GM19239 (cell line): ENCODE measurements around the gene ZSCAN5A.
"Not testable (repeated sequence)": the region's sequence is repeated elsewhere in the genome, so short reads cannot be mapped to it uniquely, and the experiment has no call there.

Source experiments
- DNase-seq: peaks from one replicate; pipeline ENCODE4 v3.0.0; 2011; ENCODE audit warnings: low spot score; ENCODE audit not compliant: insufficient read length
- FAIRE-seq: peaks from 2 replicates; lab custom pipeline; 2011; peaks lifted over from hg19 to GRCh38; lab: Jason Lieb, UNC

ZSCAN5A gene

DNA sequence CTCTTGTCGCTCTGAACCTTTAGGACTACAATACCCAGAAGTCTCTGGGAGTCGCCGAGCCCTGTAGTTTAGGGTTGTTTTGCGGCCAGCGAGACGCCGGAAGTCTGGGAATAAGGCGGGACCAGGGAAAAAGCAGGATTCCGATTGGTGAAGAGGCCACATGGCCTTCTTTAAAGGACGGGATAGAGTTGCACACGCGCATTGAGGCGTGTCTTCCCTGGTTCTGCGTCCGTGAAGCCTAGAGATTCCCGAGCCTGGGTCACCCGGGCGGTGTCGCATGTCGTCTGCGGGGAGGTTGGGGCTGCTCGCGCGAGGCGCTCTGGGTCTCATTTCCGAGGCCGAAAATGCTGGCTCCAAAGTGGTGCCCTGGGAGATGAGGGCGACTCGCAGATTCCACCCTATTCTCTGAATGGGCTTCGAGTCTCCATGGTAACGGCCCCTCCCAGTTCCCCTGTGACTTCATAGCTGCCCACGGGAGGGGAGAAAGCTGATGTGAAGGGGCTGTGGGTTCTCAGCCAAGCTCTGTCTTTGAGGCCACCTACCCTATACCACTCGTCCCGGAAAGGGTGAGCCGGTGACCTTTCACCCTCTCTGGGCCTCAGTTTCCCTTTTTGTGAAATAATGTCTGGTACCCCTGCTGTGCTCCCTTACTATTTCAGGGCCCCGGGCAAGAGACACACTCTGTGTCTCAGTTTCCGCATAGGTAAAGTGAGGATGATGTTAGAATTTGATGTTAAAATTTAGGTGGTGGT, 614 bp upstream of the ZSCAN5A start:
- FAIRE-seq, result no peak
- peak; percentile 72 for DNase-seq

DNA sequence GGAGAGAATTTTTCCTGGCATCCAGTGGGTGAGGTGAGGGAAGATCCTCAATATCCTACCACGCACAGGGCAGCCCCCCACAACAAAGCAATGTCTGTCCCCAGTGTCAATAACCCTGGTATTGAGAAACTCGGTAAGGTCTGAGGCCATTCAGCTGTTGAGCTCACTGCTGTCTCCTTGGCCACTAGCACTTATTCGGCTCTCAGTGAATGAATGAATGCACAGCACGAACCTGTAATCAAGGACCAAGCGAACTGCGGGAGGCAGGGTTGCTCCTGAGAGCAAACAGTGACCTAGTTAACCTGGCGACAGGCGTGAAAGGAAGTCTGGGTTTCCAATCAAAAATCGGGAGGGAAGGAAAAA, 640 bp downstream of the ZSCAN5A start:
- DNase-seq (no peak), FAIRE-seq (no peak)

DNA sequence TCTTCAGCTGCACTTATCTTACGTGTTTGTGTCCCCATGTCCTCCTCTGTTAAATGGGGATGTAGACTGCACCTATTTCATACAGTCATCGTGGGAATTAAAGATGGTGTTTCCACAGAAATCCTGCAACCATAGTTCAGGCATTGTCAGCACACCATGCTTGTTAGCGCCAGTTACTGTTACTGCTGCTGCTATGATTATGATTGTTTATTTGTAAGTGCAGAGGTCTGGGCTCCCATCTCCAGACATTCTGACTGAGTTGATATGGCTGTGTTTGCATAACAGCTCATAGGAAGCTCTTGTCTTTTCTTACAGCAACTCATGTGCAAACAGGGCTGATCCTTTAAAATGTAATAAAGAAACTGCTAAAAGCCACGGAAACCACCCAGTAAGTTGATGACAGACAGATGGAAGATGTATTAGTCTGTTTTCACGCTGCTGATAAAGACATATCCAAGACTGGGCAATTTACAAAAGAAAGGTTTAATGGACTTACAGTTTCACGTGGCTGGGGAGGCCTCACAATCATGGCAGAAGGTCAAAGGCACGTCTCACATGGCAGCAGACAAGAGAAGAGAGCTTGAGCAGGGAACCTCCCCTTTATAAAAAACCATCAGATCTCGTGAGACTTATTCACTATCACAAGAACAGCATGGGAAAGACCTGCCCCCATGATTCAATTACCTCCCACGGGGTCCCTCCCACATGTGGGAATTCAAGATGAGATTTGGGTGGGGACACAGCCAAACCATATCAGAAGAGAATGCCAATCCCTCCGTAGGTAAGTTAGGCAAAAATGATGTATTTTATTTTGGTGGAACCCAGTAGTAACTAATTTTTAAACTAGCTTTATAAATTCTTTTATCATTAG, 1.6 kb downstream of the ZSCAN5A start:
- no peak for DNase-seq
- no peak for FAIRE-seq

DNA sequence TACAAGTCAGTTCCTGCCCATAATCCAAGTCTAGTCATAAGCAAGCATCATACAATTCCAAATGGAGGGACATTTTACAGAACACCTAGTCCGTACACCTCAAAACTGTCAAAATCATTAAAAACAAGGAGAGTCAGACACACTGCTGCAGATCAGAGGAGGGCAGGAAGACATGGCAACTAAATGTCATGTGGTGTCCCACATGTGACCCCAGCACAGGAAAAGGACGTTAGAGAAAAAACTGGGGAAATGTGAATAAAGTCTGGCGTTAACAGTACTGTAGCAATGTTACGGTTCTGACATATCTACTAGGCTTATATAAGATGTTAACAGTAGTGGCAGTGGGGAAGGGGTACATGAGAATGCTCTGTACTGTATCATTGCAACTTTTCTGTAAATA, 2.3 kb downstream of the ZSCAN5A start:
- FAIRE-seq (no peak), DNase-seq (no peak)

DNA sequence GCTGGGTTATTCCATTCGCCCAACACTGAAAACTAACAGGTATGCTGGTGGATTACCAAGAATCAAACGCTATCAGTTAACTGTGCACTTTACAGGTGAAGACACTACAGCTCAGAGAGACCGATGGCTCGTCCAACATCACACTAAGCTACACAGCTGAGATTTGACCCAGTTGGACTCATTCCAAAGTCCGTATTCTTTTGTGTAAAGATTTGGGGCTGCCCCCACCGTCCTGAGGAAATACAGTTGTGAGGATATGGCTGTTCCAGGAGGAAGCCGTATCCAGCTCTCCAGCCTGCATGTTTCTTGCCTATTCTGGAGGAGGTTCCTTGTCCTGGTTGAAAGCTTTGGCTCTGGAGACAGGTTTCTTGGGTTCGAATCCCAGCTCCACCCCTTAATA, 4.2 kb downstream of the ZSCAN5A start:
- DNase-seq (no peak), FAIRE-seq (no peak)

DNA sequence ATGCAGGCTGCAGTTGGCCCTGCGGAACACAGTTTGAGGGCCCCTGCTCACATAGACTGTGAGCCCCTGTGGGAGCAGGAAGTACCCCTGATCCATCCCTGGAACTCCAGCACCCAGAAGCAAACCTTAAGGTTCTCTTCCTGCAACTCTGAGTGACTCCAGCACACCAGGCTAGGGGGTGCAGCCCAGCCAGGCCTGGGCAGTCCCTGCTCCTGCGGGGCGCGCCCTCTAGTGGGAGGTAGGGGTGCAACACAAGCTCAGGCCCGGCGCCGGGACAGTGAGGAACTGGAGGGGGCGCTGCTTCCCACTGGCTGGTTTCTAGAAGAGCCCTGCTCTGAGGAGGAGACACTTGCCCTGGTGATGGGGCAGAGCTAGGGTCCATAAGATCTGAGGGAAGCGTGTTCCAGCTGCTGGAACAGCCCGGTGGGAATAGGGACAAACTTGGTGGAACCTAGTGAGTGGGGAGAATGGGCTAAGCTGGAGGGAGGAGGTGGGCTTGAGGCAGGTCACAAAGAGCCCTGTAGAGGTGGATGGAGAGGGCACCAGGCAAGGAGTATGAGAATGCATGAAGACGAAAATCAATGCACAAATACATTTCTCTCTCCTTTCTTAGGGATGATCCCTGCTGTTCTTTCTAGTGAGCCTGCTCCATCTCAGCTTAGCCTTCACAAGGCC, 5.0 kb downstream of the ZSCAN5A start:
- FAIRE-seq (no peak), DNase-seq (peak; percentile 17)

DNA sequence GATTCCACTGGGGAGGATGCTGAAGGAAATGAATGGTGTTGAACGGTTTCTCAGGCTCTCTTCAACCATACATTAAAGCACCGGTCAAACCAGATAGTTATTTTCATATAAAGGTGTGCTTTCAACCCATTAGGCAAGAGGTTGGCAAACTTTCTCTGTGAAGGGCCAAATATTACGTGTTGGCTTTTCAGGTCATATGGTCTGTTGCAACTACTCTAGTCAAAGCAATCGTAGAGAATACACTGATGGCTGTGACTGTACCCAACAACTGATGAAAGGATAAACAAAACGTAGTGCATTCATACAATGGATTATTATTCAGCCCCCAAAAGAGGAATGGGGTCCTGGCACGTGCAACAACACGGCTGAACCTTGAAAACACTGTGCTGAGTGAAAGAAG, 5.8 kb downstream of the ZSCAN5A start:
- no peak for FAIRE-seq
- DNase-seq, result no peak

DNA sequence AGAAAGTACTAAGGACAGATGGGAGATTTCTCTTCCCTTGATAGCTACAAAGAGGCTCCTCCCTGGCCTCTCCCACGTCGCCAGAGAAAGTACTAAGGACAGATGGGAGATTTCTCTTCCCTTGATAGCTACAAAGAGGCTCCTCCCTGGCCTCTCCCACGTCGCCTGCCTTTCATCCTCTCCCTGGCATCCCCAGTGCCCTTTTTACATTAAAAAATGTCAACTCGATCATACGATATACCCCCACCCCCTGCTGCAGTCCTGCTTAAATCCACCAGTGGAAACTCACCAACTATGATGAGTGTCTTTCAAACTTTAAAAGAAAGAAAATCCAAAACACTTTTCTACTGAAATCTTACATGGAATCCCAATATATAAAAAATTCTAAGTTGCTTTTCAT, 7.6 kb downstream of the ZSCAN5A start:
- DNase-seq, FAIRE-seq: not testable (repeated sequence)

DNA sequence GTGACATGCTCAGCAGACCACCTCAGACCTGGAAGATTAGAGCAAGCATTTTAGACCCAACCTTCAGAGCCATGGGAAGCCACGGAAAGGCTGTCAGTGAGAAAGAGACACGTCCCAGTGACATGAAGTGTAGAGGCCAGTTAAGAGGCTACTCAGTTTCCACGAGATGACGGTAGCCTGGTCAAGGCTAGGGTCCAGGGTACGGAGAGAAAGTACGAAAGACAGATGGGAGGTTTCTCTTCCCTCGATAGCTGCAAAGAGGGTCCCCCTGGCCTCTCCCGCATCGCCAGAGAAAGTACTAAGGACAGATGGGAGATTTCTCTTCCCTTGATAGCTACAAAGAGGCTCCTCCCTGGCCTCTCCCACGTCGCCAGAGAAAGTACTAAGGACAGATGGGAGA, 8.6 kb downstream of the ZSCAN5A start:
- FAIRE-seq (no peak), DNase-seq (no peak)

DNA sequence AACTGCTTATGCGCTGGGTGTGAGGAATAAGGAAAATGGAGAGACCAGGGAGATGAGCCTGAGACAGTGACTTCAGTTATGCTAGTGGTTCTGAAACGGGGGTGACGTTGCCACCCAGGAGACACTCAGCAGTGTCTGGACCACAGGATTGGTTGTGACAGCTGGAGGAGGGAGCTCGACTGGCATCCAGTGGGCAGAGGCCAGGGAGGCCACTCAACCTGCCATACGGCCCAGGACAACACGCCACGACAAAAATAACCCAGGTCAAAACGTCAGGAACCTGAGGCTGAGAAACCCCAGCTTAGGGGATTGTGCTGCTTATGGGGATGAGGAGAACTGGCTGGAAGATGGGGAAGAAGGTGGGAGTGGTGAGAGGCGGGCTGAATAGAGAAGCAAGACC, 10.4 kb downstream of the ZSCAN5A start:
- DNase-seq (no peak), FAIRE-seq (no peak)

DNA sequence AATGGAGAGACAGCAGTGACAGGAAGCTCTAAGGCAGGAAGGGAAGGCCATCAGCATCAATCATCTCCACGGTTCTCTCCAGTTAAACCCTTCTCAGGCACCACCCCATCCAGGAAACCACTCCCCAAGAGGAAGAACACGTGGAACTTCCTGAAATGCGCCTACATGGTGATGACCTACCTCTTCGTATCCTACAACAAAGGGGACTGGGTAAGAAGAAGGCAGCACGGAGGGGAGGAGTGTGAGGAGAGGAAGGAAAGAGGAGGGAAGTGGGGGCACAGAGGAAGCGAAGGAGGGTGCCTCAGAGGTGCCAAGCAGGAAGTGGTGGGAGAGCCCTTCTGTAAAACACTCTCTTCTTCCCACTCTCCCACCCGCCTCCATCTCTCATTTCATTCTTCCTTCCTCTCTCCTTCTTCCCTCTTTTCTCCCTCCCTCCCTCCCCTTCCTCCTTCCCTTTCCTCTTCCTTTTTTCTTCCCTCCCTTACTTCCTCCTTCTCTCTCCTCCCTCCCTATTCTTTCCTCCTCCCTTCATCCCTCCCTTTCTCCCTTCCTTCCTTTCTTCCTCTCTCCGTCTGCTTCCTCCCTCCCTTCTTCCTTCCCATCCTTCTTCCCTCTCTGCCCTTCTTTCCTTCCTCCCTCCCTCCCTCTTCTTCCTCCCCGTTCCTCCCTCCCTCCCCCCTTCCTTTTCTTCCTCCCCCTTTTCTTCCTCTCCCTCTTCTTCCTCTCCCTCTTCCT, 12.6 kb downstream of the ZSCAN5A start:
- DNase-seq (no peak), FAIRE-seq (no peak)

DNA sequence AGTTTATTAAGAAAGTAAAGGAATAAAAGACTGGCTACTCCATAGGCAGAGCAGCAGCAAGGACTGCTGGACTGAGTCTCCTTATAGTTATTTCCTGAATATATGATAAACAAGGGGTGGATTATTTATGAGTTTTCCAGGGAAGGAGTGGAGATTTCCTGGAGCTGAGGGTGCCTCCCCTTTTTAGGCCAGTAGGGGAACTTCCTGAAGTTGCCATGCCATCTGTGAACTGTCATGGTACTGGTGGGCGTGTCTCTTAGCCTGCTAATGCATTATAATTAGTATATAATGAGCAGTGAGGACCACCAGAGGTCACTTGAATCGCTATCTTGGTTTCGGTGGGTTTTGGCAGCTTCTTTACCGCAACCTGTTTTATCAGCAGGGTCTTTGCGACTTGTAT, 13.5 kb downstream of the ZSCAN5A start:
- no peak for FAIRE-seq
- no peak for DNase-seq

DNA sequence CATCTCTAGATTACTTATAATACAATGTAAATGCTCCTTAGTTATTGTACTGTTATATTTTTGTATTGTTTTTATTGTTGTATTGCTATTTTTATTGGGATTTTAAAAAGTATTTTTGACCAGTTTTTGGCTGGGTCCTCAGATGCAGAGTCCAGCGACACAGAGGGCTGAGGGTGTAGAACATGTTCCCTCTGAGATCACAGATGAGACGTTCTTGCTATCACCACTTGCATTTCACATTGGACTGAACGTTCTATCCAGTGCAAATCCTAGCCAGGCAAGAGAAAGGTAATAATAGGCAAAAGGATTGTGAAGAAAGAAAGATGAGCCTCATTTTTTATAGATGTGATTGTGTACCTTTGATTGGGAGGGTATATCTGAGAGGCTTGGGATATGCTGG, 15.0 kb downstream of the ZSCAN5A start:
- DNase-seq, result no peak

DNA sequence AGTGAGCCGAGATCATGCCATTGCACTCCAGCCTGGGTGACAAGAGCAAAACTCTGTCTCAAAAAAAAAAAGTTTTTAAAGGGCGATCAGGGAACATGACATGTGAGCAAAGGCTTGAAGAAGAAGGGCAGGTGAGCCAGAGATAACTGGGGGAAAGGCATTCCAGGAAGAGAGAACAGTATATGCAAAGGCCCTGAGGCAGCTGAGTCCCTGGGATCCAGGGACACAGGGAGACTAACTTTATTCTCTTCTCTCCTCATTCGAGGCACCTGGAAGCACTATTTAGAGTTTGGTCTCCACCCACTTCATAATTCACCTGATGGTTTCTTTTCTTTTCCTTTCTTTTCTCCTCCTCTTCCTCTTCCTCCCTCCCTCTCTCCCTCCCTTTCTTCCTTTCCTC, 17.6 kb downstream of the ZSCAN5A start:
- DNase-seq (no peak), FAIRE-seq (no peak)

More for the DNA sequence above, 15.0 kb downstream of the ZSCAN5A start:
- no peak for FAIRE-seq

DNA sequence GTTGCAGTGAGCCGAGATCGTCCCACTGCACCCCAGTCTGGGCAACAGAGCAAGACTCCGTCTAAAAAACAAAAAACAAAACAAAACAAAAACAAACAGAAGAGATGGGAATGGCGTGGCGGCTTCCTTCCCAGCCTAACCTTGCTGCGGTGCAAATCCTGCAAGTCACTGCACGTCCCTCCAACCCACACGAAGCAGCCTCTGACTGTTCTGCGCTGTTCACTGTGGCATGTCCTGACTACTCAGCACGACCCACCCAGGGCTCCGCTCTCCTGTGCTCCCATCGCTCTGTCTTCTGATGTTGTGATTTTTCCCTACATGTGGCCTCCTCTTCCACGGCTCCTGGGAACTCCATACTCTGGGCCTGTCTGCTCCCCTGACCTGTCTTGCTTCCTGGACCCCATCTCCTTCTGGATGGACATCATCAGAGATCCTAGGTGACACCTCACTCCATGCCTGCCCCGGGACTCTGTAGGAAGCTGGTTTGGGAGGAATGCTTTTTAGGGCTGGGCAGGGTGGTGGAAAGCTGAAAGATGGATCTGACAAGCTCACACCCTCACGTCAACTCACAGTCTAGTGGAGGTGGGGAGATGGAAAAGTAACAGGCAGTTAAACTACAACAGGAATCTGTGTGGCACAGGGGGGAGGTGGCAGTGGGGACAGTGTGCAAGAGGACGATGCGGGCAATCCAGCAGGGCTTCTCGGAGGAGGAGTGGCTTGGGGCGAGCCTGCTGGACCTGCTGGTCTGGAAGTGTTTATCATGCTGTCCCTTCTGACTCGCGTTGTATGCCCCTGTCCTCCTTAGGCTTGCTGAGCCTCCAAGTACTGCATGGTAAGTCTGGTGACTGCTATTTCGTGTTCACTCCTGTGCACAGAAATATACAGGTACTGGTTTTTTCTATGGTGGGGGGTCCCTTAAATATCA, 18.8 kb downstream of the ZSCAN5A start:
- DNase-seq, result no peak
- no peak for FAIRE-seq

DNA sequence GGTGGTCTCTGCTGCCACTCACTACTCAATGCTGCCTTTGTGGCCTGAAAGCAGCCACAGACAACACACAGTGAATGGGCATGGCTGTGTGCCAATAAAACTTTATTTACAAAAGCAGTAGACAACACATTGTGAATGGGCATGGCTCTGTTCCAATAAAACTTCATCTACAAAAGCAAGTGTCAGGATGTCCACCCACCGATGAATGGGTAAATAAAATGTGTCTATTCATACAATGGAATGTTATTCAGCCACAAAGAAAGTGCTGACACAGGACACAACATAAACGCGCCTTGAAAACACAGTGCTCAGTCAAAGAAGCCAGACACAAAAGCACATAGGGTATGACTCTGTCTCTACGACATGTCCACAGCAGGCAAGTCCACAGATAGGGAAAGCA, 20.1 kb downstream of the ZSCAN5A start:
- FAIRE-seq, result no peak

DNA sequence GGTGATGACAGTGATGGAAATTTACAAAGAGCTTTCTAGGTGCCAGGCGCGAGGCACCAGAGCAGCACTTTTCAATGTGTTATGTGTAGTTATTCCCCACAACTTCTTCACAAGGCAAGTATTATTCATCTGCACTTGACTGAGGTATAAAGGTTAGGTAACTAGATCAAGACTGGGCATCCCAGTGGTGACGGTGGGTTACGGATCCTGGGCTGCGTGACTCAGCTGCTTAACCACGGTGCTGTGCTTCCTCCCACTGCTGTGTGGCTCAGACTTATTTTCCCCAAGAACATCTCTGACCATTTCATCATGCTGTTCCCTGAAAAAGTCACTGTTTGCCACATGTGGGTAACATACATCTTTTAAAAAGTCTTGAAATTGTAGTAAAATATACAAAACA, 22.8 kb downstream of the ZSCAN5A start:
- FAIRE-seq, result no peak
- DNase-seq, result no peak

More for the DNA sequence above, 20.1 kb downstream of the ZSCAN5A start:
- no peak for DNase-seq

DNA sequence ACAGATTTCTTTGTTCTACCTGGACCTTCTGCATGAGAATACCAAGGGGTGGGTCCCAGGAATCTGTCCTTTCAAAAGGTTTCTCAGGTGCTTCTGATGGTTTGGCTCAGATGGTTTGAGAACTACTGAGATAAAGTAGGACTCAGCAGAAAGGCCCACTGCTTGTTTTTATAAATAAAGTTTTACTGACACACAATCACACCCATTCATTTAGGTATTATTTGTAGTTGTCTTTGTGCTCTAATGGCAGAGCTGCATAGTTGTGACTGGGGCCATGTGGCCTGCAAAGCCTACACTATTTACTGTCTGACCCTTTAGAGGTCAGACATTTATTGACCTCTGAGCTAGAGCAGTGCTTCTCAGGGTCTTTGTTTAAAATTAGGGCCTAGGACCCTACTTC, 24.5 kb downstream of the ZSCAN5A start:
- DNase-seq, result no peak
- no peak for FAIRE-seq

DNA sequence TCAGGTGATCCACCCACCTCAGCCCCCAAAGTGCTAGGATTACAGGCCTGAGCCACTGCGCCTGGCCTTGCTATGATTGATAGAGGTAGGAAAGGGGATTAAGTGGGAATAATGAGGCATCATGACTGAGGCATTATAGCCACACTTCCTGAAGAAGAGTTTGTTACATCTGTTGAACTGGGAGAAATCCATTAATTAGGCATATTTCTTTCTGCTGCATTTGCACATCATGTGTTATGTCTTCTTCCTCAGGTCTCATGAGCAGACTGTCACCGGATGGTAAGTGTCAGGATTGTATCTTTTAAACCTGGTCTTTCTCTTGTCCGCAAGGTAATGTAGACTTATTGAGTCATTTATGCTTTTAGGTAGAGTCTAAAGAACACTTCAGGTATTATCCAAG, 29.9 kb downstream of the ZSCAN5A start:
- no peak for FAIRE-seq
- DNase-seq, result no peak
